ENCODE results near the gene CIDEB. TPM values are rescaled to one million over a fixed set of nuclear protein-coding genes. Genes with fewer than 3 reads are reported as not detected.

The CIDEB gene
- total RNA-seq, 1 experiment from 2014 or later, result 0.22 TPM

DNA sequence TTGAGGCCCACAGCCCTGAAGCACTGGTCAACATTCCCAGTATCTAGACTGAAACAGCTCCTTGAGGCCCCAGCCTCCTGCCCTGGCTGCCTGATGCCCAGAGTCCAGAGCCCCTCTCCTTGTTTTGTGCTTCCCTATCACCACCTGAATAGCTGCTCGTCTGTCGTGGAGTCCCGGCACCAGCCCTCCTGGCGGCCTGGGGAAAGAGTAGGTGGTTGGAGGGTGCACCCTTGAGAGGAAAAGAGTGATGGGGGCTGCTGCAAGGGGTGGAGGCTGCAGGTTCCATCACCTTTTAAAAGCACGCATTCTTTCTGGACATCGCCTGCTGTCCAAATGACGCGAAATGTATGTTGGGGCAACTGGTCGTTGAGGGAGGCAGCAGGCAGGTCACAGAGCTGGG, 39.6 kb downstream of the CIDEB start:
- no TSS peak for BruUV-seq (replicated peaks)
- Histone ChIP-seq H3K4me1 (ENCODE audit: control insufficient read depth in 1 of 2, insufficient read depth in 2 of 2, low read length in 2 of 2) (peaks cover 5 to 17% of the 10 kb centered on the region in 2 experiments; a peak in 3 of 4 replicates), H3K9me2 (ENCODE audit: insufficient read depth) (no peaks in the 10 kb centered on the region), H3K4me3 (replicated peaks in 1 of 2; ENCODE audit: low read depth in 1 of 2, low read length in 2 of 2) (no peak overlapping the region), H2AFZ (ENCODE audit: low read depth, low read length, poor library complexity, severe bottlenecking) (no peak overlapping the region), H4K20me1 (ENCODE audit: insufficient read depth) (no peaks in the 10 kb centered on the region), H3K27ac (ENCODE audit: low read depth, low read length) (no peak overlapping the region), H3K36me3 (ENCODE audit: control insufficient read depth in 1 of 2, insufficient read depth in 2 of 2, low read length in 2 of 2) (no peaks in the 10 kb centered on the region; a peak in 1 of 4 replicates), H3K79me2 (ENCODE audit: insufficient read depth, low read length) (peaks cover 4% of the 10 kb centered on the region; the same call in 1 of the 2 replicates), H3K4me2 (ENCODE audit: low read length) (no peak overlapping the region), H3K9ac (ENCODE audit: low read length) (no peak overlapping the region), H3K9me3 (ENCODE audit: control insufficient read depth in 1 of 2, insufficient read depth in 1 of 2, low read depth in 1 of 2, low read length in 2 of 2) (no peaks in the 10 kb centered on the region), H3K27me3 (ENCODE audit: insufficient read depth, low read length) (no peaks in the 10 kb centered on the region)
- DNase-seq (ENCODE audit: low read depth, low spot score) (no peak), ATAC-seq (no peak)
- CTCF ChIA-PET, result interaction anchor here (0.7 kb wide), 1 partner anchor 168 kb away, joined by 3 read pairs; no protein-coding TSS in a partner anchor
- TF ChIP-seq, protein P1, sequence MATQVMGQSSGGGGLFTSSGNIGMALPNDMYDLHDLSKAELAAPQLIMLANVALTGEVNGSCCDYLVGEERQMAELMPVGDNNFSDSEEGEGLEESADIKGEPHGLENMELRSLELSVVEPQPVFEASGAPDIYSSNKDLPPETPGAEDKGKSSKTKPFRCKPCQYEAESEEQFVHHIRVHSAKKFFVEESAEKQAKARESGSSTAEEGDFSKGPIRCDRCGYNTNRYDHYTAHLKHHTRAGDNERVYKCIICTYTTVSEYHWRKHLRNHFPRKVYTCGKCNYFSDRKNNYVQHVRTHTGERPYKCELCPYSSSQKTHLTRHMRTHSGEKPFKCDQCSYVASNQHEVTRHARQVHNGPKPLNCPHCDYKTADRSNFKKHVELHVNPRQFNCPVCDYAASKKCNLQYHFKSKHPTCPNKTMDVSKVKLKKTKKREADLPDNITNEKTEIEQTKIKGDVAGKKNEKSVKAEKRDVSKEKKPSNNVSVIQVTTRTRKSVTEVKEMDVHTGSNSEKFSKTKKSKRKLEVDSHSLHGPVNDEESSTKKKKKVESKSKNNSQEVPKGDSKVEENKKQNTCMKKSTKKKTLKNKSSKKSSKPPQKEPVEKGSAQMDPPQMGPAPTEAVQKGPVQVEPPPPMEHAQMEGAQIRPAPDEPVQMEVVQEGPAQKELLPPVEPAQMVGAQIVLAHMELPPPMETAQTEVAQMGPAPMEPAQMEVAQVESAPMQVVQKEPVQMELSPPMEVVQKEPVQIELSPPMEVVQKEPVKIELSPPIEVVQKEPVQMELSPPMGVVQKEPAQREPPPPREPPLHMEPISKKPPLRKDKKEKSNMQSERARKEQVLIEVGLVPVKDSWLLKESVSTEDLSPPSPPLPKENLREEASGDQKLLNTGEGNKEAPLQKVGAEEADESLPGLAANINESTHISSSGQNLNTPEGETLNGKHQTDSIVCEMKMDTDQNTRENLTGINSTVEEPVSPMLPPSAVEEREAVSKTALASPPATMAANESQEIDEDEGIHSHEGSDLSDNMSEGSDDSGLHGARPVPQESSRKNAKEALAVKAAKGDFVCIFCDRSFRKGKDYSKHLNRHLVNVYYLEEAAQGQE (IDR thresholded peaks at IDR 0.05; ENCODE audit: low read depth), result no peak
- POLR2A ChIA-PET, result no interaction called here
- RAD21 ChIA-PET (ENCODE audit: low non-redundant PET in 1 of 2, low total read pairs in 2 of 2, uncharacterized antibody in 2 of 2, unreplicated experiment in 2 of 2), result no interaction called here
- intact Hi-C loops (cut with micrococcal nuclease), result no loop called here

DNA sequence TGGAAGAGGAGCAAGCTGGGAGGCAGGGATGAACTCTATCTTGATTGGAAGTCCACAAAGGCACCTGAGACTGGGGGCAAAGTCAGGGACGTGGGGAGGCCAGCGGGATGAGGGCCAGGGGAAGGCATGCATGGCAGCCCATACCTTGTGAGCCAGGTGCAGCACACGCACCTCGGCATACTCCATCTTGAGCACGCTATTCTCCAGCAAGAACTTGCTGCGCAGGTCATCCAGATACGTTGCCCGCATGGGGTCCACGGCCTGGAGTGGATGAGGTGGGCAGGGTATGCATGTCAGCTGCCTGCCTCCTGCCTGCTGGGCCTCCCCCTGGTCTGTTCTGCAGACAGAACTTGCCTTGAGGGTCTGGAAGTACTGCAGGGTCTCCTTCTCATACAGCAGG, 40.3 kb downstream of the CIDEB start:
- ATAC-seq (no peak), DNase-seq (ENCODE audit: low read depth, low spot score) (no peak)
- no peaks in the 10 kb centered on the region for H4K20me1 ChIP-seq (ENCODE audit: insufficient read depth)
- intact Hi-C loops (cut with micrococcal nuclease), result no loop called here
- no peak overlapping the region for H3K9ac ChIP-seq (ENCODE audit: low read length)
- H3K27ac ChIP-seq (ENCODE audit: low read depth, low read length), result no peak overlapping the region
- no peaks in the 10 kb centered on the region for H3K27me3 ChIP-seq (ENCODE audit: insufficient read depth, low read length)
- no peak overlapping the region for H3K4me2 ChIP-seq (ENCODE audit: low read length)
- no TSS peak for BruUV-seq (replicated peaks)
- ChIA-PET RAD21 (ENCODE audit: low non-redundant PET in 1 of 2, low total read pairs in 2 of 2, uncharacterized antibody in 2 of 2, unreplicated experiment in 2 of 2) (no interaction called here), POLR2A (no interaction called here), CTCF (interaction anchor here (0.7 kb wide), 1 partner anchor 169 kb away, joined by 3 read pairs; no protein-coding TSS in a partner anchor)
- H2AFZ ChIP-seq (ENCODE audit: low read depth, low read length, poor library complexity, severe bottlenecking), result no peak overlapping the region
- H3K79me2 ChIP-seq (ENCODE audit: insufficient read depth, low read length), result peaks cover 4% of the 10 kb centered on the region; the same call in 1 of the 2 replicates
- H3K4me3 ChIP-seq (replicated peaks in 1 of 2; ENCODE audit: low read depth in 1 of 2, low read length in 2 of 2), result no peak overlapping the region
- H3K9me2 ChIP-seq (ENCODE audit: insufficient read depth), result no peaks in the 10 kb centered on the region
- no peaks in the 10 kb centered on the region; a peak in 1 of 4 replicates for H3K36me3 ChIP-seq (ENCODE audit: control insufficient read depth in 1 of 2, insufficient read depth in 2 of 2, low read length in 2 of 2)
- no peaks in the 10 kb centered on the region for H3K9me3 ChIP-seq (ENCODE audit: control insufficient read depth in 1 of 2, insufficient read depth in 1 of 2, low read depth in 1 of 2, low read length in 2 of 2)
- H3K4me1 ChIP-seq (ENCODE audit: control insufficient read depth in 1 of 2, insufficient read depth in 2 of 2, low read length in 2 of 2), result peaks cover 5 to 17% of the 10 kb centered on the region in 2 experiments; a peak in 3 of 4 replicates
- no peak for TF ChIP-seq EZH2 (IDR thresholded peaks at IDR 0.05)
- TF ChIP-seq FOSL1 (IDR thresholded peaks at IDR 0.05; ENCODE audit: low read depth), result no peak
- TF ChIP-seq TCF7L2 (IDR thresholded peaks at IDR 0.05; ENCODE audit: borderline replicate concordance, extremely low read depth, insufficient read depth, insufficient read length), result no peak
- no peak for TF ChIP-seq CBX3 (IDR thresholded peaks at IDR 0.05; ENCODE audit: low read depth)
- no peak for TF ChIP-seq CEBPB (IDR thresholded peaks at IDR 0.05; ENCODE audit: low read depth)
- TF ChIP-seq ELF1 (IDR thresholded peaks at IDR 0.05; ENCODE audit: borderline replicate concordance, low read depth), result no peak
- TF ChIP-seq RAD21 (IDR thresholded peaks at IDR 0.05; ENCODE audit: low read depth), result no peak
- no peak for TF ChIP-seq SIN3A (IDR thresholded peaks at IDR 0.05; ENCODE audit: low read depth)
- TF ChIP-seq JUND (IDR thresholded peaks at IDR 0.05), result no peak
- TF ChIP-seq YY1 (IDR thresholded peaks at IDR 0.05; ENCODE audit: extremely low read depth, insufficient replicate concordance, low read depth, low read length), result no peak
- TF ChIP-seq SP1 (IDR thresholded peaks at IDR 0.05; ENCODE audit: low read depth), result no peak
- TF ChIP-seq POLR2AphosphoS5 (IDR thresholded peaks at IDR 0.05; ENCODE audit: low read depth, low read length), result no peak
- TF ChIP-seq SRF (IDR thresholded peaks at IDR 0.05; ENCODE audit: low read depth), result no peak
- TF ChIP-seq EZH2phosphoT487 (IDR thresholded peaks at IDR 0.05; ENCODE audit: borderline replicate concordance), result no peak
- TF ChIP-seq ZNF274 (IDR thresholded peaks at IDR 0.05; ENCODE audit: low read depth, low read length), result no peak
- TF ChIP-seq, protein P2, sequence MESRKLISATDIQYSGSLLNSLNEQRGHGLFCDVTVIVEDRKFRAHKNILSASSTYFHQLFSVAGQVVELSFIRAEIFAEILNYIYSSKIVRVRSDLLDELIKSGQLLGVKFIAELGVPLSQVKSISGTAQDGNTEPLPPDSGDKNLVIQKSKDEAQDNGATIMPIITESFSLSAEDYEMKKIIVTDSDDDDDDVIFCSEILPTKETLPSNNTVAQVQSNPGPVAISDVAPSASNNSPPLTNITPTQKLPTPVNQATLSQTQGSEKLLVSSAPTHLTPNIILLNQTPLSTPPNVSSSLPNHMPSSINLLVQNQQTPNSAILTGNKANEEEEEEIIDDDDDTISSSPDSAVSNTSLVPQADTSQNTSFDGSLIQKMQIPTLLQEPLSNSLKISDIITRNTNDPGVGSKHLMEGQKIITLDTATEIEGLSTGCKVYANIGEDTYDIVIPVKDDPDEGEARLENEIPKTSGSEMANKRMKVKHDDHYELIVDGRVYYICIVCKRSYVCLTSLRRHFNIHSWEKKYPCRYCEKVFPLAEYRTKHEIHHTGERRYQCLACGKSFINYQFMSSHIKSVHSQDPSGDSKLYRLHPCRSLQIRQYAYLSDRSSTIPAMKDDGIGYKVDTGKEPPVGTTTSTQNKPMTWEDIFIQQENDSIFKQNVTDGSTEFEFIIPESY (IDR thresholded peaks at IDR 0.05; ENCODE audit: extremely low read depth, insufficient replicate concordance, low read length), result no peak

Measured in HCT116 (cell line).